AG04450 (cell line): ENCODE data around the gene UBQLN3. TPM values are rescaled to one million over a fixed set of nuclear protein-coding genes. Genes with fewer than 3 reads are reported as not detected.

Source experiments
- CTCF ChIA-PET: fragments of 300-600, 350-600 bp; formaldehyde crosslinking; extraction: SDS; loops from one replicate; lab custom pipeline; 2022; ENCODE audit warnings: antibody characterized with exemption, inconsistent platforms; lab: Charles Lee
- POLR2A ChIA-PET: fragments of 350-600 bp; formaldehyde crosslinking; extraction: SDS; loops from one replicate; lab custom pipeline; 2021; ENCODE audit warnings: antibody characterized with exemption, inconsistent platforms; lab: Yijun Ruan, JAX
- DNase-seq: peaks from one replicate; pipeline ENCODE4 v3.0.0-alpha.2; 2011; ENCODE audit warnings: low read depth, low spot score
- H3K27ac ChIP-seq: one replicate; pipeline ENCODE4 v1.5.1; 2012; ENCODE audit warnings: low read depth, low read length, control low read depth
- H3K27me3 ChIP-seq: one replicate; pipeline ENCODE4 v1.6.0; 2012; ENCODE audit warnings: low read length; ENCODE audit not compliant: control insufficient read depth, insufficient read depth
- H3K4me3 ChIP-seq: 2 replicates; pipeline ENCODE4 v1.5.1; 2011; ENCODE audit warnings: mild to moderate bottlenecking, low read depth, low read length, control low read depth
- H3K9me3 ChIP-seq: 2 replicates; pipeline ENCODE4 v1.5.1; 2012; ENCODE audit warnings: low read length; ENCODE audit not compliant: control insufficient read depth, insufficient read depth
- polyA plus RNA-seq: library from polyadenylated mRNA; depleted of rRNA; stranded (reverse); fragments of >200 nt; gene quantifications from 2 replicates; pipeline ENCODE4 v1.2.3, GENCODE V29; 2011
- TF ChIP-seq, protein P1 (sequence below): IDR thresholded peaks from 2 replicates; pipeline ENCODE4 v1.5.1; 2011; ENCODE audit warnings: low read depth, low read length, control low read depth, inconsistent platforms

UBQLN3 gene
- polyA plus RNA-seq, 1 experiment: not detected

DNA sequence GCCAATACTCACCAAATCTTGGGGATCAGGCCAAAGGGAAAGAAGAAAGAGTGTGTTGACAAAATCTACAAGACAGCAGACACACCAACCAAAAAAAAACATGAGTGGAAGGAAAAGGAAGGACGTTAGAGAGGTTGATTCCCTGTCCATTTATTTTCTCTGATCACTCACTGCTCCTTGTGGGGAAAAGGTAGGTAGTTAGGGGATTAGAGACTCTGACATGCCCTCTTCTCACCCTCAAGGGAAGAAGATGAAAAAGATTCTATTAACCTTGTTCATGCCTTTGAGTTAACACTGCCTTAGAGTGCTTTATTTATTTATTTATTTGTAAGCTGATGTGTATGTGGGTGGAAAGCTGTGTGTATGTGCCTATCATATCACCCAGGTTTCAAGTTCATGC, 38.7 kb upstream of the UBQLN3 start, which contains the start of gene OR52H1:
Gene OR52H1 (minus strand): TSS at position 101 of the 400 bp plus-strand sequence. CDS start 3,035 bp downstream, outside the sequence.
- DNase-seq: no peak
- Histone ChIP-seq H3K9me3 (no peaks in the 10 kb centered on the region), H3K27ac (no peak within 1 kb of the TSS), H3K4me3 (no peak within 1 kb of the TSS), H3K27me3 (no peaks in the 10 kb centered on the region)
- POLR2A ChIA-PET: no interaction called here
- CTCF ChIA-PET: no interaction called here
- TF ChIP-seq, protein P1, sequence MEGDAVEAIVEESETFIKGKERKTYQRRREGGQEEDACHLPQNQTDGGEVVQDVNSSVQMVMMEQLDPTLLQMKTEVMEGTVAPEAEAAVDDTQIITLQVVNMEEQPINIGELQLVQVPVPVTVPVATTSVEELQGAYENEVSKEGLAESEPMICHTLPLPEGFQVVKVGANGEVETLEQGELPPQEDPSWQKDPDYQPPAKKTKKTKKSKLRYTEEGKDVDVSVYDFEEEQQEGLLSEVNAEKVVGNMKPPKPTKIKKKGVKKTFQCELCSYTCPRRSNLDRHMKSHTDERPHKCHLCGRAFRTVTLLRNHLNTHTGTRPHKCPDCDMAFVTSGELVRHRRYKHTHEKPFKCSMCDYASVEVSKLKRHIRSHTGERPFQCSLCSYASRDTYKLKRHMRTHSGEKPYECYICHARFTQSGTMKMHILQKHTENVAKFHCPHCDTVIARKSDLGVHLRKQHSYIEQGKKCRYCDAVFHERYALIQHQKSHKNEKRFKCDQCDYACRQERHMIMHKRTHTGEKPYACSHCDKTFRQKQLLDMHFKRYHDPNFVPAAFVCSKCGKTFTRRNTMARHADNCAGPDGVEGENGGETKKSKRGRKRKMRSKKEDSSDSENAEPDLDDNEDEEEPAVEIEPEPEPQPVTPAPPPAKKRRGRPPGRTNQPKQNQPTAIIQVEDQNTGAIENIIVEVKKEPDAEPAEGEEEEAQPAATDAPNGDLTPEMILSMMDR: no peak

DNA sequence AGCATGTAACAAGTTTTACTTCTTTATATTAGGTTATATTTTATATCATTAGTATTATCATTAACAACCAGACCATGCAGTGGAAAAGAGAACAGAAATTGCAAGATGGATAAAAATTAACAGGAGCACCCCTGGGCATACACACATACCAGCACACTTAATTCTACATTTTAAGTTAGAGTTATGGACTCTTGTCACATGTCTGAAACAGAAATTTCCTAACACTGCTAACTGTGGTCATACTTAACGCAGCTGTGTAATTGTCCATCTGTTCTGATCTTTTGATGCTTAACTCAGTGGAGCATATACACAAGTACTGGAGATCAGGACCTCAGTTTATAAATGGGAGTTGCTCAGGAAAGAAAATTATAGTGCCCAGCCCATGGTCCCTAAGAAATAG, 38.2 kb upstream of the UBQLN3 start:
- H3K4me3 ChIP-seq: no peak overlapping the region
- H3K9me3 ChIP-seq: no peaks in the 10 kb centered on the region
- POLR2A ChIA-PET: no interaction called here
- H3K27ac ChIP-seq: no peak overlapping the region
- no peaks in the 10 kb centered on the region for H3K27me3 ChIP-seq
- no peak for DNase-seq
- TF ChIP-seq, protein P1: no peak
- CTCF ChIA-PET: no interaction called here

DNA sequence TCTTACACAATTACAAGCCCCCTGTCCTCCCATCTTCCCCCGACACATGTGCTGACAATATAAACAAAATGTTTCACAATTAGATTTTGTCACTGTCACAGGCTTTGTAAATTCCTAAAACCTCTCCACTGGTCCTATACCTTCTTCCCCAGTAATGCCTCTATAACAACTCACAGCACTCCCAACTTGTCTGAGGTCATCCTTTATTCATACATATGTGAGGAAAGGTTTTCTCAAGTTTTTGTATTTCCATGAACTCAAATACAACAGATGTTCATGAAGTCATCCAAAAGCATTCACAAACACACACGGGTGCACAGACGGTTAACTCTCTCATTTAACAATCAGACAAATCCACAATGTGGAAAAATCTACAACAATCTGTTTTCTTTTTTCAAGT, 36.7 kb upstream of the UBQLN3 start:
- peak; percentile 13 for DNase-seq
- no peaks in the 10 kb centered on the region for H3K27me3 ChIP-seq
- H3K9me3 ChIP-seq: no peaks in the 10 kb centered on the region
- H3K27ac ChIP-seq: no peak overlapping the region
- H3K4me3 ChIP-seq: no peak overlapping the region
- TF ChIP-seq, protein P1: no peak
- ChIA-PET POLR2A (no interaction called here), CTCF (no interaction called here)

DNA sequence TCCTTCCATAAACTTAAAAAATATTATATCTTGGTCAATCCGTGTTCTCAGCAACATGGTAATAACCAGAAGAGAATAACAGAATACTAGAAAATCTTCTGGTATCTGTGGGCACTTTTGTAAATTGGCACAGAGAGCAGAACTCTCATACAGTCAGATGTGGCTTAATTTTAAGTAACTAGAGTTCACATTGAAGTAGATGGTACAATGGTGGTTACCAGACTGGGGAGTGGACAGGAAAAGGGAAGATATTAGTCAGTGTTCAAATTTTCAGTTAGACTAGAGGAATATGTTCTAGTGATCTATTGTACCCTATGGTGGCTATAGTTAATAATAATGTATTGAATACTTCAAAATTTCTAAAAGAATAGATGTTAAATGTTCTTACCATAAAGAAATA, 31.7 kb upstream of the UBQLN3 start:
- Histone ChIP-seq H3K9me3 (no peaks in the 10 kb centered on the region), H3K27me3 (no peaks in the 10 kb centered on the region), H3K27ac (no peak overlapping the region), H3K4me3 (no peak overlapping the region)
- ChIA-PET POLR2A (no interaction called here), CTCF (no interaction called here)
- no peak for DNase-seq
- TF ChIP-seq, protein P1: no peak

DNA sequence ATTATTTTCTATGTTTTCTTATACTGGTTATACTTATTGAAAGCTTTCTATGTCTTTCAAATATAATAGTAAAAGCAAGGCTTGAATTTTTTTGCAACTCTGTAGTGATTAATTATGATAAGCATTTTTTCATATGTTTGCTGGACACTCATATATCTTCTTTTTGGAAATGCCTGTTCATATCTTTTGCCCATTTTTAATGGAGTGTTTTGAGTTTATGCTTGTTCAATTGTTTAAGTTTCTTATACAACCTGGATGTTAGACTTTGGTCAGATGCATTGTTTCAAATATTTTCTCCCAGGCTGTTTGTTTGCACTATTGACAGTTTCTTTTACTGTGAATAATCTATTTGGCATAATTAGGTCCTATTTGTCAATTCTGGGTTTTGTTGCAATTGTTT, 26.7 kb upstream of the UBQLN3 start:
- Histone ChIP-seq H3K27ac (no peak overlapping the region), H3K27me3 (peaks cover 4% of the 10 kb centered on the region), H3K9me3 (no peaks in the 10 kb centered on the region), H3K4me3 (no peak overlapping the region)
- no peak for DNase-seq
- ChIA-PET POLR2A (no interaction called here), CTCF (no interaction called here)
- TF ChIP-seq, protein P1: no peak
